ENCODE data around the gene C4orf54.

Gene C4orf54

GRCh38 chr4:99630857-99631360 lies 26.7 kb downstream of the C4orf54 start:
- Histone ChIP-seq H3K79me2 (ENCODE audit: insufficient read depth, low read length) (no peaks in the 10 kb centered on the region), H3K4me3 (ENCODE audit: insufficient read depth, low read length, poor library complexity, severe bottlenecking) (no peak overlapping the region), H3K36me3 (ENCODE audit: low read length) (no peaks in the 10 kb centered on the region), H4K20me1 (ENCODE audit: low read depth, low read length) (no peaks in the 10 kb centered on the region), H2AFZ (ENCODE audit: low read depth, low read length, severe bottlenecking) (no peak overlapping the region), H3K9me3 (ENCODE audit: insufficient read depth, low read length) (no peaks in the 10 kb centered on the region), H3F3A (ENCODE audit: insufficient read depth) (no peaks in the 10 kb centered on the region), H3K9ac (ENCODE audit: low read length) (no peak overlapping the region), H3K4me2 (ENCODE audit: low read depth, low read length, poor library complexity, severe bottlenecking) (no peak overlapping the region), H3K9me2 (replicated peaks; ENCODE audit: insufficient read depth, low read length) (no peaks in the 10 kb centered on the region), H3K27ac (ENCODE audit: low read depth, low read length) (no peak overlapping the region), H3K27me3 (ENCODE audit: low read length) (no peaks in the 10 kb centered on the region)
- TF ChIP-seq EZH2phosphoT487 (conservative IDR thresholded peaks at IDR 0.05; ENCODE audit: low read length) (no peak), CTCF (IDR thresholded peaks at IDR 0.05; ENCODE audit: insufficient read depth, low read length, poor library complexity, severe bottlenecking) (no peak)

- Histone ChIP-seq H3K9me2 (replicated peaks; ENCODE audit: insufficient read depth, low read length) (no peaks in the 10 kb centered on the region), H3K4me2 (ENCODE audit: low read depth, low read length, poor library complexity, severe bottlenecking) (no peak overlapping the region), H3K4me3 (ENCODE audit: insufficient read depth, low read length, poor library complexity, severe bottlenecking) (no peak overlapping the region), H3K9ac (ENCODE audit: low read length) (no peak overlapping the region), H3K79me2 (ENCODE audit: insufficient read depth, low read length) (no peaks in the 10 kb centered on the region), H3K27me3 (ENCODE audit: low read length) (no peaks in the 10 kb centered on the region), H3K27ac (ENCODE audit: low read depth, low read length) (no peak overlapping the region), H2AFZ (ENCODE audit: low read depth, low read length, severe bottlenecking) (no peak overlapping the region), H3K9me3 (ENCODE audit: insufficient read depth, low read length) (no peaks in the 10 kb centered on the region), H3K36me3 (ENCODE audit: low read length) (no peaks in the 10 kb centered on the region), H3F3A (ENCODE audit: insufficient read depth) (no peaks in the 10 kb centered on the region), H4K20me1 (ENCODE audit: low read depth, low read length) (no peaks in the 10 kb centered on the region)
- TF ChIP-seq EZH2phosphoT487 (conservative IDR thresholded peaks at IDR 0.05; ENCODE audit: low read length) (no peak), CTCF (IDR thresholded peaks at IDR 0.05; ENCODE audit: insufficient read depth, low read length, poor library complexity, severe bottlenecking) (no peak)
These were observed 27.6 kb downstream of the C4orf54 start for GRCh38 chr4:99629962-99630554.

- Histone ChIP-seq H2AFZ (ENCODE audit: low read depth, low read length, severe bottlenecking) (no peak overlapping the region), H3K36me3 (ENCODE audit: low read length) (no peaks in the 10 kb centered on the region), H3K79me2 (ENCODE audit: insufficient read depth, low read length) (no peaks in the 10 kb centered on the region), H3K9ac (ENCODE audit: low read length) (no peak overlapping the region), H3F3A (ENCODE audit: insufficient read depth) (no peaks in the 10 kb centered on the region), H4K20me1 (ENCODE audit: low read depth, low read length) (no peaks in the 10 kb centered on the region), H3K4me3 (ENCODE audit: insufficient read depth, low read length, poor library complexity, severe bottlenecking) (no peak overlapping the region), H3K9me3 (ENCODE audit: insufficient read depth, low read length) (no peaks in the 10 kb centered on the region), H3K4me2 (ENCODE audit: low read depth, low read length, poor library complexity, severe bottlenecking) (no peak overlapping the region), H3K9me2 (replicated peaks; ENCODE audit: insufficient read depth, low read length) (no peaks in the 10 kb centered on the region), H3K27me3 (ENCODE audit: low read length) (no peaks in the 10 kb centered on the region), H3K27ac (ENCODE audit: low read depth, low read length) (no peak overlapping the region)
- TF ChIP-seq EZH2phosphoT487 (conservative IDR thresholded peaks at IDR 0.05; ENCODE audit: low read length): no peak
- TF ChIP-seq CTCF (IDR thresholded peaks at IDR 0.05; ENCODE audit: insufficient read depth, low read length, poor library complexity, severe bottlenecking): no peak
These were observed 29.6 kb downstream of the C4orf54 start for GRCh38 chr4:99628040-99628439.
